Stimulated activated CD4-positive, alpha-beta T cell treated with anti-CD3 and anti-CD28 coated beads, Interleukin-12 subunit alpha, Interleukin-12 subunit beta, amount 100 ng/mL, for 48 hours (primary cell): ENCODE measurements around the gene SNAPC2.
"Not testable (repeated sequence)": the region's sequence is repeated elsewhere in the genome, so short reads cannot be mapped to it uniquely, and the experiment has no call there.

Source experiments
- DNase-seq, 3 donors: peaks; one replicate each; pipeline ENCODE4 v3.0.0-alpha.2; 2020; ENCODE audit warnings: low read depth in 2 of 3, low spot score in 1 of 3

Gene SNAPC2

DNA sequence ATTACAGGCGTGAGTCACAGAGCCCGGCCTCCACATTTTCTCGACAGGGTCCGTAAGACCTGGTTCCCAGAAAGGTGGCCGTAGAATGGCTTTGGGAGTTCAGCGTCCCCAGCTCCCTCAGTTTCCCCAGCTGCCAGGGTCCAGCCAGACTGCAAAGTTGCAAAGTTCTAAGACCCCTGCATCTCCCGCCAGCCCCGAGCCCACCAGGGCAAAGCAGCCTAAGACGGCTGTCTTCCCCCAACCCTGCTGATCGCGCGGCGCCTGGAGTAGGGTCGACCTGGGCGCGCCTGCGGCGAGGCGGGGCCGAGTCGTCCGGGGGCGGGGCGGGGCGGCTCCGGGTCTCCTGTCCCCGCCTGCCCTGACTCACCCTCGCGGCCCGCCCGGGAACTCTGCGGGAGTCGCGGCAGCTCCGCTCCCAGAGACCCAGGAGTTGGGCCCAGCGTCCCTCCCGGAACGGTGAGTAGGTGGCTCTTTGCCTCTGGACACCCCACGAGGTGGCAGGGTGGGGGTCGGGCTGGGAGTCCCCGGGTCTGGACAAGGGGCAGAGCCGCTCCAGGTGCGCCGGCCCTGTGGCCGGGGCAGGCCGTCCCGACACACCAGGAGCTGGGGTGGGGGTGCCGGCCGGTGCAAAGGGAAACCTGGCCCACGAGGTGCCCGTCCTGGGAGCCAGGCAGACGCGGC, 31.9 kb upstream of the SNAPC2 start, which contains the start of gene LRRC8E:
Gene LRRC8E, plus strand, starts transcription at position 366 of the 681 bp plus-strand sequence. CDS start 7,094 bp downstream, outside the sequence.
- DNase-seq: peak in 1 of 3 donors; percentile 44

DNA sequence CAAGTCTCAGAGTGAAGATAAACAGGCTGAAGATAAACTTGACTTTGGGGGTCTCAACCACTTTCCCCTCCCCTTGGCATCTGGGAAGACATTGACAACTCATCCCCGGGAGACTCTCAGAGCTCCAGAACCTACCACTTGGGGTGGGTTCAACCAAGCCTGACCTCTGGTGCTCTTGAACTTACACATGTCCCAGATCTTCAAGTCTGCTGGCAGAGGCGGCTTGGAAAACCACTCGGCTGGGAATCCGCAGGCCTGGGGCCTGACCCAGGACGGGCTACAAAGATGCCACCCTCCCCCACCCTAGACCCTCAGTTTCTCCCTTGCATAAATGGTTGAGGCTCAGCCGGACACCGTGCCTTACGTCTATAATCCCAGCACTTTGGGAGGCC, 31.3 kb upstream of the SNAPC2 start:
- DNase-seq: no peak

DNA sequence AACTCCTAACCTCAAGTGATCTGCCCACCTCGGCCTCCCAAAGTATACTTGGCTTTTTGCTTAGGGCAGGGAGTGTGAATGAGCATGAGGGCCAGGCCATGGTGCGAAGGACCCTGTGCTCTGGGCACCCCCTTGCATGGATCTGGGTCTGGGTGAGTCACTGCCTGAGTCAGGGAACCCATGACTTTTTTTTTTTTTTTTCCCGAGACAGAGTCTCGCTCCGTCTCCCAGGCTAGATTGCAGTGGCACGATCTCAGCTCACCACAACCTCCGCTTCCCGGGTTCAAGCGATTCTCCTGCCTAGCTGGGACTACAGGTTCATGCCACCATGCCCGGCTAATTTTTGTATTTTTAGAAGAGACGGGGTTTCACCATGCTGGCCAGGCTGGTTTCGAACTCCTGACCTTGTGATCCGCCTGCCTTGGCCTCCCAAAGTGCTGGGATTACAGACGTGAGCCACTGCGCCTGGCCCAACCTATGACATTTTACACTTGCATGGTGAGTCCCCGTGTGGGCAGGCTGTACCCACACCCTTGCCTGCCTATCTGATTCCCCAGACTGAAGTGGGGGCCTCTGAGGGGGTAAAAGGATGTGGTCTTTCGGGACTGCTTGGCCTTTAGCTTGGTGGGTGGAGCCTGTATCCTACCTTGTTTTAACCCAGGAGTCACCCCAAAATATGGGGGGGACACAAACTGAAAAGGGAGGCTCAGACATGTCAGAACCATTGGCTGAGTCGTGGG, 26.6 kb upstream of the SNAPC2 start:
- not testable (repeated sequence) for DNase-seq

- no peak for DNase-seq
These were observed 25.4 kb upstream of the SNAPC2 start for GRCh38 chr19:7894612-7895309.

- DNase-seq: no peak
These were observed 24.6 kb upstream of the SNAPC2 start for GRCh38 chr19:7895565-7895964.

DNA sequence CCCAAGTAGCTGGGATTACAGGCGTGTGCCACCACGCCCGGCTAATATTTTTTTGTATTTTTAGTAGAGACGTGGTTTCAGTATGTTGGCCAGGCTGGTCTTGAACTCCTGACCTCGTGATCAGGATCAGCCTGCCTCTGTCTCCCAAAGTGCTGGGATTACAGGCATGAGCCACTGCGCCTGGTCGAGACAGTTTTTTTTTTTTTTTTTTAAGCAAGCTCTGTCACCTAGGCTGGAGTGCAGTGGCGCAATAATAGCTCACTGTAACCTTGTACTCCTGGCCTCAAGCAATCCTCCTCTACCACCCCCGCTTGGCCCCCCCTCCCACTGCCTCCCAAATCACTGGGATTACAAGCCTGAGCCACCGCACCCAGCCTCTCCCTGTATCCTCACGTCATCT, 22.8 kb upstream of the SNAPC2 start:
- no peak for DNase-seq

DNA sequence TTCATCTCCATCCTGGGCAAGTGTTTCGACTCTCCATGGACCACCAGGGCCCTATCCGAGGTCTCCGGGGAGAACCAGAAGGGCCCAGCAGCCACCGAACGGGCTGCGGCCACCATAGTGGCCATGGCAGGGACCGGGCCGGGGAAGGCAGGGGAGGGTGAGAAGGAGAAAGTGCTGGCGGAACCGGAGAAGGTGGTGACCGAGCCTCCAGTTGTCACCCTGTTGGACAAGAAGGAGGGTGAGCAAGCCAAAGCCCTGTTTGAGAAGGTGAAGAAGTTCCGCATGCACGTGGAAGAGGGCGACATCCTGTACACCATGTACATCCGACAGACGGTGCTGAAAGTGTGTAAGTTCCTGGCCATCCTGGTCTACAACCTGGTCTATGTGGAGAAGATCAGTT, 21.2 kb upstream of the SNAPC2 start:
- DNase-seq: no peak

GRCh38 chr19:7899751-7900378, 20.3 kb upstream of the SNAPC2 start:
- DNase-seq: no peak

DNA sequence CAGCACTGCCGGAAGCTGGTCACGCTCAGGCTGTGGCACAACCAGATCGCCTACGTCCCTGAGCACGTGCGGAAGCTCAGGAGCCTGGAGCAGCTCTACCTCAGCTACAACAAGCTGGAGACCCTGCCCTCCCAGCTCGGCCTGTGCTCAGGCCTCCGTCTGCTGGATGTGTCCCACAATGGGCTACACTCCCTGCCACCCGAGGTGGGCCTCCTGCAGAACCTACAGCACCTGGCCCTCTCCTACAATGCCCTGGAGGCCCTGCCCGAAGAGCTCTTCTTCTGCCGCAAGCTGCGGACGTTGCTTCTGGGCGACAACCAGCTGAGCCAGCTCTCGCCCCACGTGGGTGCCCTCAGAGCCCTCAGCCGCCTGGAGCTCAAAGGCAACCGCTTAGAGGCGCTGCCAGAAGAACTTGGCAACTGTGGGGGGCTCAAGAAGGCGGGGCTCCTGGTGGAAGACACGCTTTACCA, 19.7 kb upstream of the SNAPC2 start:
- no peak for DNase-seq

DNA sequence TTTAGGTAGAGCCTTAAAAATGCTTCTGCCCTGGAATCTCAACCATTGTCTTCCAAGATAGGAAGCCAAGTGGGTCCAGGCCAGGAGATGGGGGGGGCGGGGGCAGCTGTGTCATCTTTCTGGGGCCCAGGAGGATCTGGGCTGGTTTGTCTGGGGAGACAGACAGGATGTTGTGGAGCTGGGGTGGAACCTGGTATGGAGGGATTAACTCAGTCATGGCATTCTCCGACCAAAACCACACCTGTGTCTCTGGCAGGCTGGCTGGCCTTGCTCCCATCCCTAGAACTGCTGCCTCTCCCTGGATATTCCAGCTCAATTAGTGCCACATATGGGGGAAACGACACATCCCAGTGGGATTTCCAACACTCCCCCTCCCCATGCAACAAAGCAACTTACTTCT, 19.2 kb upstream of the SNAPC2 start:
- no peak for DNase-seq

DNA sequence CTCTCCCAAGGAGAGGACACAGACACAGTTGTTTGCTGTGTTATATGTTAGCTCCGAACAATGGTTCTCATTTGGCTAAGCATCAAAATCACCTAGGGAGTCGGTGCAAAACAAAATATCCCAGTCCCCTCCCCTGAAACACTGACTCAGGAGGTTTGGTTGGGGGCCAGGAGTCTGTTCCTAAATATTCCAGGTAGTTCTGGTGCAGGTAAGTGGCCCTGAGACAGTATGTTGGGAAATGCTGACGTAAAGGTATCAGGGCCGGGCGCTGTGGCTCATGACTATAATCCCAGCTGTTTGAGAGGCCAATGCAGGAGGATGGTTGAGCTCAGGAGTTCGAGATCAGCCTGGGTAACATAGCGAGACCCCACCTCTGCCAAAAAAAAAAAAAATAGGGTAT, 18.8 kb upstream of the SNAPC2 start:
- no peak for DNase-seq

GRCh38 chr19:7902796-7903243, 17.3 kb upstream of the SNAPC2 start:
- no peak for DNase-seq

DNA sequence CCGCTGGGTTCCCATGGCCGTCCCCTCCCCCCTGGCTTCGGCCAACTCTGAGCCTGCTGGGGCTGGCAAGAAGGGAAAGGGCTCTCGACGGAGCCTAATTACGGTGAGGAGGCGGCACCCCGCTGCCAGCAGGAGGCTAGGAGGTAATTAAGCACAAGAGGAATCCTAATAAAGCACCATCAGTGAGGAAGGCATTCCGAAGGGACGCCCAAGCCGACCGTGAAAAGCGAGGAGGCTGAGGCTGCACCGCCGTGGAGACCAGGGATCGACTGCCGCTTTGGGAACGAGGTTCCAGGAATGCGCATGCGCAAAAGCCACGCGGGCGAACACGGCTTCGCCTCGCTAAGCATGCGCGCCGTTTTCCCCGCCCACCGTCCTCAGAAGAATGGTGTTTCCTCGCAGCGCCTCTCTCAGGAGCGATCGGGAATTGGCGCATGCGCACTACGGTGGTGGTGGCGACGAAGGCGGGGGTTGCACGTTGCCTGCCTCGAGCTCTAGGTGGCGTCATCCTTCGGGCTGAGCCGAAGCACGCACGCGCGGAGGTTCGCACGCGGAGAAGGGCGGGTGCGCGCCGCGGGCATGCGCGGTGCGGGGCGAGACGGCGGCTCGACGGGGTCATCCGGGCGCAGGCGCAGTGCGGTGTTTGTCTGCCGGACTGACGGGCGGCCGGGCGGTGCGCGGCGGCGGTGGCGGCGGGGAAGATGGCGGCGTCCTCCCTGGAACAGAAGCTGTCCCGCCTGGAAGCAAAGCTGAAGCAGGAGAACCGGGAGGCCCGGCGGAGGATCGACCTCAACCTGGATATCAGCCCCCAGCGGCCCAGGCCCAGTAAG, 16.7 kb upstream of the SNAPC2 start, which contains the start of gene MAP2K7:
Gene MAP2K7, plus strand, starts transcription at position 634 of the 830 bp plus-strand sequence. Its CDS starts 68 bp downstream, at position 702.
- peak; percentile 100 for DNase-seq

GRCh38 chr19:7904074-7905020, 15.8 kb upstream of the SNAPC2 start:
- peak in 2 of 3 donors; percentile 24 to 37 for DNase-seq

- DNase-seq: no peak
These were observed 14.9 kb upstream of the SNAPC2 start for GRCh38 chr19:7905268-7905667.

DNA sequence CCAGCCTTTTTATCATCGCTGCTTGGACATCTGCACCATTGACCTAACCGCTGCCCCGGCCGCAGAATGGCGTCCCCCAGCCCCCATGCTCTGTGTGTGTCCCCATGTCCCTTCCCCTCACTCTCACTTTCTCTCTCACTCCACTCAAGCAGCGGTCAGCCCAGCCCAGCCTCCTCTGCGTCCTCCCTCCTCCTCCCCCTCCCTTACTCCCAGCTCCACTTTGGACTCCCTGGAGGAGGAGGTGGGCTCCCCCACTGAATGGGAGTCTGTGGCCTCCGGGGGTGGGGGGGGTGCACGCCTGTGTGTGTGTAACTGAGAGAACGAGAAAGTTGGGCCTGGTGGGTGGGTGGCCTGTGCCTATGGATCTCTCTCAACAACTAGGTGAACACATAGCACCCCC, 14.3 kb upstream of the SNAPC2 start:
- no peak for DNase-seq

DNA sequence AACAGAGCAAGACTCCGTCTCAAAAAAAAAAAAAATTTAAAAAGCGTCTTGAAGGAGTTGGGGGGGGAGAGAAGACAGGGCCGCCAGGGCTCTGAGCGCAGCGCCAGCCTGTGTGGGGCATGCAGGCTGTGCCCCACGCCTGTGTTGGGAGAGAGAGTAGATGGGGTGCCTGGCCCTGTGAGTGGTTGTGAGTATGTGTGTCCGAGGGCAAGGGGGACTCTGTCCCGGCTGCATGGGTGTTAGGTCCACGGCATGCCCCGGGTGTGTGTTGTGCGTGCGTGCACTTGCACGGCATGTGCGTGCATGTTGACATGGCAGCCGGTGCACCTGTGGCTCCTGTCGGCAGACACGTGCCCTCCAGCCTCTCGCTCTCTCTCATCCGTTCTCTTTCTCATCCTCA, 13.0 kb upstream of the SNAPC2 start:
- no peak for DNase-seq

GRCh38 chr19:7907544-7907943, 12.6 kb upstream of the SNAPC2 start:
- no peak for DNase-seq

- no peak for DNase-seq
These were observed 11.9 kb upstream of the SNAPC2 start for GRCh38 chr19:7908078-7908699.
